GM18951 (cell line): ENCODE measurements around the gene PSORS1C2.

ENCODE experiments used
- POLR2A ChIP-seq: IDR thresholded peaks from 4 replicates; pipeline ENCODE4 v1.6.1; 2011; ENCODE audit warnings: mild to moderate bottlenecking; ENCODE audit not compliant: insufficient read length, insufficient read depth; ENCODE audit errors: extremely low read depth
- in situ Hi-C: fragments of 300-500 bp; cut with MboI; formaldehyde crosslinking; loops from one replicate; pipeline ENCODE4 v1.12.0; 2022; ENCODE audit warnings: low sequenced_read_pairs, mixed read lengths, inconsistent platforms; ENCODE audit not compliant: unreplicated experiment

The PSORS1C2 gene

DNA sequence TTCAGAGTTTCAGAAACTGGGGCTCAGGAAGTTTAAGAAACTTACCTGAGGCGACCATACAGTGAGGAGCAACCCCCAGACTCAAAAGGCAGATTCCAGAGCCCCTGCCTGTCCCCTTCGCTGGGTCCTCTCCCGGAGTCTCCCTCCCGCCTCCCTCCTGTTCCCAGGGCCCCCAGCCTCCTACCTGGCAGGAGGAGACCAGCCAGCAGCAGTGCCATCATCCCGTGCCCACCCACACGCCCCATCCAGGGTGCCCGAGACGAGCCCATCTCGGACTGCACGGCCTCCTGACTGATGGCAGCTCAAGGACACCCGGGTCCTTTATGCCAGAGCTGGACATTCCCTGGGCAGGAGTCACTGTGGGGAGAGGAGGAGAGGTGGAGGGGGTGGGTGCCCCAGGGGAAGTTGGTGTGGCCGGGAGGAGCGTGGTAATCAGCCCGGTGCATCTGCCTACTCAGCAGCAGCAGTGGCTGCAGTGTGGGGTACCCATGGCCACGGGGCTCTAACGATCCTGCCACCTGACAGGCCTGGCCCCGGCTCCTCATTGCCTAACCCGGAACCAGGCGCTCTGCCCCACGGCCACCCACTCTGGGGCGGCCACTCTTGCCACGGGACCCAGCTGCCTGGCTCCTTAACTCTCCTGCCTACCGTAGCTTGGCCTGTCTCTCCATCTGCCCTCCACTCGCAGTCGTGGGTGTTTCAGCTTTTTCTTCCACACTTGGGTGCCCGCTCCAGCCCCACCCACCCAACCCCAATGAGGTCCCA is 18.5 kb downstream of the PSORS1C2 start, which contains the start of gene CDSN:
Gene CDSN (minus strand): TSS at position 296 of the 765 bp plus-strand sequence. CDS start 27 bp downstream, at position 269.
- TF ChIP-seq POLR2A: no peak
- in situ Hi-C loops: no loop called here

DNA sequence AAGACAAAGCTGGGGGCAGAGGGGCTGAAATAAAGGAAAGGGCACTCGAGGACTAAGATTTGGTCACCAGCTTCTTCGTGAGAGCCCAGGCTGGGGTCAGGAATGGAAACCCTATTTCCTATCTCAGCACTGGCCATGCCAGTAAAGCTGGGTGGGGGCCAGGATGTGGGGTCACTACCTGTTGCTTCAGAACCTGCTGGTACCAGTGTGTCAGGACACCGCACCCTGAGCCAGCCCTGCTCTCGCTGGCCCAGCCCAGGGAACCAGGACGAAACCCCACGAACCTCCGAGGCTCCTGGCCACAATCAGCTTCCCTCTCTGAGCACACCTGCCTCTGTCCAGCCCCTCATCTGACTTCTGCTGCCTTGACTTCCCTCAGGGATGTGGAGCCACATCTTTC is 20.7 kb downstream of the PSORS1C2 start:
- in situ Hi-C loops: no loop called here

DNA sequence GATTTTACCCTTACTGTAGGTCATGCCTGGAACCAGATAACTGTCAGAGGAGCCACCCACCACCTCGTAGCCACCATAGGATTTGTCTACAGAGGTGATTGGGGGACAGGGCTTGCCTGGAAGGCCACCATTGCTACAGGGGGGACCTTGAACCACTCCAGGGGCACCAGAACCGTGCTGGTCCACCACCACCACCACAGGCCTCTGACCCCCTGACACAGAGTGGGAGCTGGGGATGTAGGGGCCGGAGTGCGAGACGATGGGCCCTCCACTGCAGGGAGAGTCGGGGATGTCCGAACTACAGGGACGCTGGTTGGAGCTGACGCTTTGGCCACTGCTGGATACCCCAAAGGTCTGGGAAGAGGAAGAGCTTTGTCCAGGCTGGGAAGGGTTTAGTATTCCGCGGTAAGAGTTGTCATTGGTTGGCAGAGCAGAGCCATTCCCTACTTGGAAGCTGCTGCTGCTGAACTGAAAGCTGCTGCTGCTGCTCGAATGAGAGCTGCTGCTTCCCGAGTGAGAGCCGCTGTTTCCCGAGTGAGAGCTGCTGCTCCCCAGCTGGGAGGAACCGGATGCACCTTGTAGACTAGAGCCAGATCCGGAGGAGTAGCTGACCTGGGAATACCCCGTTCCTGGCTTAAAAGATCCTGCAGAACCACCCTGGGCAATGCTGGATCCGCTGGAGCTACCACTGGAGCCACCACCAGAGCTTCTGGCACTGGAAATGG is 22.0 kb downstream of the PSORS1C2 start:
- in situ Hi-C loops: no loop called here
- TF ChIP-seq POLR2A: no peak

More for the DNA sequence above, 20.7 kb downstream of the PSORS1C2 start:
- TF ChIP-seq POLR2A: no peak

DNA sequence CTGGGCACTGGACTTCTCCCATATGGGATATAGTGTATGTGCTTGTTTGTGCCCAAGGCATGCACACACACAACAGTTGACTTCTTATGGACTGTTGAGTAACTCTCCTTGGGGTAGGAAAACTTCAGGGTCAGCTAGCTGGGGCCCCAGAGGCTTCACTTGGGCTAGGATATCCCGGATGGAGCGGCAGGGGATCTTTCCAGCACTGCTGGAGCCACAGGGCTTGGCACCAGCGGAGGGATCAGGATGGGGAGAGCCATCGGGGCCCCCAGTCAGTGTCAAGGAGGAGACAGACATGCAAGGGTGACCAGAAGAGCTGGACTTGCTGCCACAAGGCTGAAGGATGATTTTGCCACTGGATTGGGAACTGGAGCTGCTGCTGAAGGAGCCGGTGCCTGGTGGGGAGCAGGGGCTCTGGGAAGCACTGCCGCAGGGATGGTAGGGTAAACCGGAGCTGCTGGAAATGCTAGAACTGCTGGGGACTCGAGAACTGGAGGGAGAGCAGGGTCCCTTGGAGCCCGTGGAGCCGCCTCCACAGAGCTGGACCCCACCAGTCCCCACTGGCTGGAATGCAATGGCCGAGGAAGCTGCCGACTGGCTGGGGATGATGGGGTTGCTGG is 22.8 kb downstream of the PSORS1C2 start:
- TF ChIP-seq POLR2A: no peak
- in situ Hi-C loops: no loop called here

DNA sequence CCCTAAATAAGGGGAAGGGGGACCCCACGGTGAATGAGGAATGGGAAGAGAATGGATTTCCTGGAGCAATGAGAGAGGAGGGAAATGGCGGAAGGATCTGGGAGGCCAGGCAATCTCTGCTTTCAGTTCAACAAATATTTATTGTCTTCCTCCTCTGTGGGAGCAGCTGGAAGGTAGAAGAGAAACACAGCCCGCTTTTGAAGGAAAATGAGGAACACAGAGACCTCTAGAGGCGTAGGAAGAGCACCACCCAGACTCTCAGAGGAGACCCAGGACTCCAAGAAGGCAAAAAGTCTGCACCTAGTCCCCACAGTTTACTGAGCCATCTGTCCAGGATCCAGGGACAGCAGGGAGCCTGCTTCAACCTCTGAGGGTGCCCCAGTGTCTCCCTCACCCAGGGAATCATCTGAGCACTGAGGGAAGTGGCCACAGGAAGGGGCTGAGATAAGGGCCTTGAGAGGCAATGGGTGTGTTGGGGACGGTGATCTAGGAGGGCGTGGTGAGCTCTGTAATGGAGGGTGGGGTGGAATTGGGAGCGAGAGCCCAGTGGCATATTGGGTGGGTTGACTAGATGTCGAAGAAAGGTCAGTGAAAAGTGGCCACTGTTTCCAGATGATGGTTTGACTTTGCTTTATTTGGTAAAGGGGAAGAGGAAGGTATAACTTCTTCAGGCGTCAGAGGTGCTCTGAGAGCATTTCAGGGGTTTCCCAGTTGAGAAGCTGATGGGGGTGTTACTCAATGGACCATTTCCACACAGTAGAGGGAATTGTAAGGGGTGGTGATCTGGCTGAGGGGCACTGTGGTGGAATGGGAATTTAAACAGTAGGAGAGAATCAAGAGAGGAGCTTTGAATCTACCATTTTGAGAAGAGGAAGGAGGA is 23.7 kb downstream of the PSORS1C2 start:
- TF ChIP-seq POLR2A: no peak
- in situ Hi-C loops: no loop called here

DNA sequence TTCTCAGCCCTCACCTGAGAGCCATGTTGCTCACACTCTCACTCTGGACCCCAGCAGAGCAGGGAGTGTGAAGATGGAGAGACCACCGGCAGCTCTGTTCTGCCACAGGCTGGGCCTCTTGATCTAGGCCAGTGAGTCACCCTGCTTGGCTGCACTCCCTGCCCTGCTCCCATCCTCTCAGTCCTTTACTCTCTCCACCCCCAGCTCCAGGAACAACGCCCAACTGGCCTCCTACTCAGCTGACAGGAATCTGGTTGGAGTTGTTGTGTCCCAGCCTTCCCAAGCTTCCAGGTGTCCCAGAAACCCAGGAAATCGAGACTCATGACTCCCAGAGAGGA is 24.4 kb downstream of the PSORS1C2 start, which contains the start of gene PSORS1C1:
Gene PSORS1C1 (plus strand): TSS at position 260 of the 338 bp plus-strand sequence. CDS start 14,833 bp downstream, outside the sequence.
- in situ Hi-C loops: no loop called here
- TF ChIP-seq POLR2A: no peak

DNA sequence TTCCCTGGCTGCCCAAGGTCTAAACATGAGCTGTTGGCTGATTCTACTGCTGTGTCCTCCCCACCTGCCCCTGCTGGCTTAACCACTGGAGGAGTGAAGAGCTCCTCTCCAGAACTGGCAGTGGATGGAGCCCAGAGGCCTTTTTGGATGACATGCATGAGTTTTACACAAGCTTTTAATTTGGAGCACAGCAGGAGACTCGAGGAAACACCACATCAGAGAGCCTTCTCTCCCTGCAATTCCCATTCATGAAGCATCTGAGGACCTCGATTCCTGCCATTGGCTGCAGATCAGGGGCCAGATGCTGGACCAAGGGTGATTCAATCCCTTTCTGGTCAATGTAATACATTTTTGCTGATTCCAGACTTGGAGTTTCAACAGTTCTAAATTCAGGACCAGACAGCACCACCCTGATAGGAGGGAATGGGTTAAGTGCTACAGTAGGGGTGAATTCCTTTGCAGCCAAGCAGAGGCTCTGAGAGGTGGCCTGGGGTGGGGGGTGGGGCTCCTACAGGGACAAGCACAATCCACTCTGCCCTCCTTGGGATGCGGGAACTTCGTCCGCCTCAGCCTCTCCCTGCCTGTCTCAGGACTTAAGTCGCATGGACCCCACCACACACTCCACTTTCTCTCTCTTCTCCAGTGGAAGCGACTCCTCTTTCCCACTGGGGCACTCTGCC is 24.9 kb downstream of the PSORS1C2 start:
- in situ Hi-C loops: no loop called here
- no peak for TF ChIP-seq POLR2A

DNA sequence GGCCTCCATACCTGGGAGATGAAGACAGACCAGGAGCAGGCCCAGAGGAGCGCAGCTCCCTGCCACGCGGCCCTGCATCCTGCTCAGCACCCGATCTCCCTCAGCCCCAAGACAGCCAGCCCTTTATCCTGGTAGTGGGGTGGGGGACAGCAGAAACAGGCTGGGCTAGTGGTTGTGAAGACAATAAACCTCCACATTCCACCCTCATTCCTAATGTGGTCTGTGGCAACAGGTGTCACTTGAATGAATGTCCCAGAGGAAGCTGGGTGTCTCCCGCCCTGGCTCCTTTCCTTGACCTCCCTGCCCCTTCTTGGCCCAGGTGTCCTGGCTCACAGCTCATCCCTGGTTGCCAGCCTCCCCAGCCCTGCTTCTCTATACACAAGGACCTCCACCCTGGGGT is 26.4 kb downstream of the PSORS1C2 start, which contains the start of gene C6orf15:
Gene C6orf15 (minus strand): TSS at position 98 of the 400 bp plus-strand sequence. CDS start 20 bp downstream, at position 78.
- TF ChIP-seq POLR2A: no peak
- in situ Hi-C loops: no loop called here

DNA sequence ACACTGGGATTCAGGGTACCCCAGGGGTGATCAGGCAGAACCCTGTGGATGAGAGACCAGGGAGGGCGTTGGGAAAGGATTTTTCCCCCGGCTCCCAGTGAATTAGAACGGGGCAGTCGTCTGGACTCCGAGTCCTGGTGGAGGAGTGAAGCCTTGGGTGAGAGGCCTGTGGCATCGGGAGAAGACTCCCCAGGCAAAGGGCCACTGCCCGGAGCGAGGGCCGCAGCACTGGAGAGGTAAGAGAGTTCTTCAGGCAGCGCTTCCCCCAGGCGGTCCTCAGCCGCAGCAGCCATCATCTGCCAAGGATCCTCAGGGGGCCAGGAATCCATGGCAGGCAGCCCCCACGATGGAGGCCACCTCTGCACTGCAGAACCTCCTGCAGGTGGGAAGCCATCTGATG is 27.2 kb downstream of the PSORS1C2 start:
- no peak for TF ChIP-seq POLR2A
- in situ Hi-C loops: no loop called here

DNA sequence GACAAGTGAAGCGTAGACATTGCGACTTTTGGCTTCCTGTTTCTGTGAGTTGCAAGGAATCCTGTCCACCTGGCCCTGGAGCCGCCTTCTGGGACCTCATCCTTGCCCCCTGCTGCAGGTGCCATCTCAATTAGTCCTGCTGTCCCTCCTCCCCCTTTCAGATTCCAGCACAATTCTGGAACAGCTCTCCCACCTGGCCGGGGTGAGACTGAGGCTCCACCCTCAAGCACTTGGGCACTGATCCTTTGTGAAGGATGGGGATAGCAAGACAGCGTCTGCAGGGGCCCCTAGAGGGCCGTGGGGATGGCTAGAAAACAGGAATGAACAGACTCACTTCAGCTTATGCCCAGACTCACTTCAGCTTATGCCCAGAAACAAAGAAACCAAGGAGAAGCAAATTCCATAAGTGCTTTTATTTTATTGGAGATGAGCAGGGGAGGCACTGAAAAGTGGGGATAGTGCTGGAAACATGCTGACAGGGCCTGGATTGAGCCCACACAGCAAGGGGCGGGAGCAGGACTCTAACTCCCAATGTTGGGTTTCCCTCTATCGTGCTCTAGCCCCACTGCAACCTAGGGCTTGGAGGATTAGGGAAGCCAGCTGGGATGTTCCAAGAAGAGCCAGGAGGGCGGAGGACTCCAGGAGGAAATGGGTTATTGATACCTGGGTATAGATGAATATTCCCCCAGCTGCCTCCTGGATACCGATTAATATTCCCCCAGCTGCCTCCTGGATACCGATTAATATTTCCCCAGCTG is 27.9 kb downstream of the PSORS1C2 start:
- no peak for TF ChIP-seq POLR2A
- in situ Hi-C loops: no loop called here

DNA sequence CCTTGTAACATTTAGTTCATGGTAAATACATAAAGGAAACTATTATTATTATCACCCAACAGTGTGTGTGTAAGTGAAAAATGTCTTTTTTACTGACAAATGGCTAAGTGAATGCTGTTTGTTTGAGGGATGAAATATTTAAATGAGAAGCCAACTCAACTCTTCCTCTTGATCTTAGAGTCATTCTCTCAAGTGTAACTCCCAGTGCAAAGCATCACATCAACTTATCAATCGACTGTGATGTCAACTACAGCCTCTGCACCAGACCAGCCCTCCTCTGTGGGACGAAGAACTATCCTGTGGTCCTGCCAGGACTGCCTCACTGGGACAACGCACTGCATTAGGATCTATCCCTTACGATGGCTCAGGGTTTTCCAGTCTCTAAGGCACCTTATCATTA is 31.8 kb downstream of the PSORS1C2 start:
- in situ Hi-C loops: no loop called here
- no peak for TF ChIP-seq POLR2A
